Kasumi-1 (cell line): Measurements from ENCODE around the gene HRG.
"Not testable (repeated sequence)": the region's sequence is repeated elsewhere in the genome, so short reads cannot be mapped to it uniquely, and the experiment has no call there.

Source experiments
- DNase-seq, 2 experiments: peaks; one replicate each; lab custom pipeline; 2025; lab: John Stamatoyannopoulos, UW

The HRG gene

GRCh38 chr3:186682812-186683211 is 17.0 kb downstream of the HRG start:
- DNase-seq, result no peak

- DNase-seq, result no peak
Observed at GRCh38 chr3:186683979-186684378, 18.2 kb downstream of the HRG start.

DNA sequence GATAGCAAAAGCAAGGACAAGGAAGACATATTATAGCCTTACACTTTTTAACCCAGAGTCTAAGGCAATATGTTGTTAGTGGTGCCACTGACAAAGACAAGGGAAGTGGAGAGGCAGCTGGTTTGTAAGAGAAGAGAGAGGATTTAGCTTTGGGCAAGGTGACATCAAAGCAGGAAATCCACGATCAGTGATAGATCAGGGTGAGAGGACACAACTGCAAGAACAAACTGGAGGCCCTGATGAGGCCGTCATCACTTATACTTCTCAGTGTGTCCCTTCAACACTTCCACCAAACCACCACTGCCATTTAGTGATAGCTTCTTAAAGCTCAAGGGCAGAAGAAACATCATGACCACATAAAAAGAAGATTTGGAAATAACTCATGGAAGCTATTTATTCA is 20.7 kb downstream of the HRG start:
- DNase-seq, result not testable (repeated sequence)

DNA sequence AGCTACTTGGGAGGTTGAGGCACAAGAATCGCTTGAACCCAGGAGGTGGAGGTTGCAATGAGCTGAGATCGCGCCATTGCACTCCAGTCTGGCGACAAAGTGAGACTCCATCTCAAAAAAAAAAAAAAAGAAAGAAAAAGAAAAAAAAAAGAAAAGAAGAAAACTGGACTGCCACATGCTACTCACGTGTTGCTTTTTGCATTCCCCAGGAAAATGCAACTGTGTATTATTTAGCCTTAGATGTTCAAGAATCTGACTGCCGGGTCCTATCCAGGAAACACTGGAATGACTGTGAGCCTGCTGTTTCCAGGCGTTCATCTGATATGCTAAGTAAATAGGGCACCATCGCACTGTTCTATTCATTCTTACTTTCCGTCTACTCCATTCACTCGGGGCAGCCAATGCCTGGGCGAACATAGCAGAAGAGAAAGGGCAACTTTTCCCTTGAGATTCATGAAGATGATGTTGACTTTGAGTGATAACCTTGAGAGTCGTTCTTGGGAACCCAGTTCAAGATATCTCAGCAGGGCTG is 21.4 kb downstream of the HRG start:
- no peak for DNase-seq

DNA sequence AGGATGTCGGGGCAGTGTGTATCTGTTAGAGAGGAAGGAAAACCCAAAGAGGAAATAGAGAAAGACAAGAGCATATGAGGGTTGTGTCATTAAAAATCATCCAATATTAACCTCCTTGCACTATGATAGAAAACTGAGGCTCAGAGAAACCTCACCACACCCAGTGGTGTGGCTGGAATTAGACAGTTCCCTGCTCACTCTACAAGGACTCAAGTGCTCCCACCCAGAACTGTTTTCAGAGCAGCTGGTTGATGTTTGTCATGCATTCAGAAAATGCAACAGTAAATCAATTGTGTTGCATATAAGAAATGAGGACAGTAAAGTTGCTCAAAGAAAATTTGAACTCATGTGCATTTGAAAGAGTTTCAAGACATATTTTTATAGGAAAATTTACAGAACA is 24.5 kb downstream of the HRG start:
- not testable (repeated sequence) for DNase-seq

- DNase-seq, result no peak
Observed at GRCh38 chr3:186691676-186692075, 25.9 kb downstream of the HRG start.

GRCh38 chr3:186693843-186694242 is 28.0 kb downstream of the HRG start:
- DNase-seq, result no peak

GRCh38 chr3:186694288-186695032 is 28.6 kb downstream of the HRG start:
- no peak for DNase-seq

DNA sequence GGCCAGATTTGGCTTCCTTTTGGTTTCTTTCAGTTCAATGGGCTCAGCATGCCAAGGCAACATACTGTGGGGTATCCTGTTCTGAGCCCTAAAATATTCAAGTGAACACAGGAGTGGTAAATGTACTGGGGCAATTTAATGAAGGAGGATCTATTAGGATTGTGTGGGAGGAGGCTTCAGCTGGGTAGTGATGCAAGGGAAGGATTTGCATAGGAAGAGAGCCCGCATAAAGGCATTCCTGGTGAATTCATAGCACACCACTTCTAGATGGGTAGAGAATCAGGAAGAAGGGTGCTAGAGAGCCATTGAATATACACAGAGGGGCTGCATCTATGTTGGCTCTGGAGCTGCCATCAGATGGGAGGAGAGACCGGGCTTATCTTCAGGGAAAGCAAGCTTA is 30.7 kb downstream of the HRG start:
- DNase-seq, result no peak

DNA sequence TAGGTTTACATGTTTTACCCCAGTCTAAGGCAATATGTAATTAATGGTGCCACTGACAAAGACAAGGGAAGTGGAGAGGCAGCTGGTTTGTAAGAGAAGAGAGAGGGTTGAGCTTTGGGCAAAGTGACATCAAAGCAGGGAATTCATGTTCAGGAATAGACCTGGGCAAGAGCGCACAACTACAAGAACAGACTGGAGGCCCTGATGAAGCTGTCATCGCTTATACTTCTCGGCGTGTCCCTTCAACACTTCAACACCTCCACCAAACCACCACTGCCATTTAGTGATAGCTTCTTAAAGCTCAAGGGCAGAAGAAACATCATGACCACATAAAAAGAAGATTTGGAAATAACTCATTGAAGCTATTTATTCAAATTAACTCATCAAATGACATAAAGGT is 31.7 kb downstream of the HRG start:
- DNase-seq, result no peak

- no peak for DNase-seq
Observed at GRCh38 chr3:186700267-186700666, 34.5 kb downstream of the HRG start.

DNA sequence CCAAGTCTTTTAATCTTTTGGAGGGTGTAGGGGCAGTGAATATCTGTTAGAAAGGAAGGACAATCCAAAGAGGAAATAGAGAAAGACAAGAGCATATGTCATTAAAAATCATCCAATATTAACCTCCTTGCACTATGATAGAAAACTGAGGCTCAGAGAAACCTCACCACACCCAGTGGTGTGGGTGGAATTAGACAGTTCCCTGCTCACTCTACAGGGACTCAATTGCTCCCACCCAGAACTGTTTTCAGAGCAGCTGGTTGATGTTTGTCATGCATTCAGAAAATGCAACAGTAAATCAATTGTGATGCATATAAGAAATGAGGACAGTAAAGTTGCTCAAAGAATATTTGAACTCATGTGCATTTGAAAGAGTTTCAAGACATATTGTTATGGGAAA is 36.6 kb downstream of the HRG start:
- DNase-seq, result not testable (repeated sequence)

DNA sequence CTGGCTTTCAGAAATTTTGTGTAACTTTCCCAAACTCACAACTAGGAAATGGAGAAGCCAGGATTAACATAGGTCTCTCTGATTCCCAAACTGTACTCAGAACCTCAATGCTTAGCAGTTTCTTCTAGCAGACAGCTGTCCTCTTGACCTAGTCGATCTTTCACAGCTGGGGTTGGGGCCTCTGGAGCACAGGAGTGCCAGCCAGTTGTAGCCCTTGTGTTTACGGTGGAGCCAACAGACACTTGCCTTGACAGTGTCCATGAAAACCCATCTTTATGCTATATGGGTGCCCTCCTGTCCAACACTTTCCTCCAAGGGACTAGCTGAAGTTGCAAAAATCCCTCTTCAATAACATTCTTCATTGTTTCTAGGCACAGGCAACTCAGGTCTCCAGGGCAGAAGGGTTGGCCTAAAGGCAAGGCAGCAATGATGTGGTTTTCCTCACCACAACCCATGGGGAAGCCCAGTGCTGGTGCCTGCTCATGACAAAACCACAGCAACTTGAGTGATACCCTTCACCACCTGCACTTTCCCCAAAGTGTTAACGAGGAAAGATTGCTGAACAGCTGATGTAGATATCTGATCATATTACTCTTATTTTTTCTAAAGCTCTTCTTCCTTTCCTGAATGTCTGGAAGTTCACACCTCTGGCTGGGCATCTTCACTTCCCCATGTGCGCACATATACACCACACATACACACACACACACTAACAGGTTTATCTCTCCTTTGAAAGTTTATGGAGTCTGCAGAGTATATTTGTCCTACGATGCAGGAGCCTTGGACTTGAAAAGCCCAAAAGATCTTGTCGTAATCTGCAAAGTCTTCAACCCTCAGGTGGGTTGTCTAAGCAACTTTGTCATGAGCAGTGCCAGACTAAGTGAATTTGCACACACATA is 40.3 kb downstream of the HRG start:
- DNase-seq, result no peak

GRCh38 chr3:186708983-186709679 is 43.3 kb downstream of the HRG start:
- no peak for DNase-seq

- not testable (repeated sequence) for DNase-seq
Observed at GRCh38 chr3:186710694-186711093, 44.9 kb downstream of the HRG start.

DNA sequence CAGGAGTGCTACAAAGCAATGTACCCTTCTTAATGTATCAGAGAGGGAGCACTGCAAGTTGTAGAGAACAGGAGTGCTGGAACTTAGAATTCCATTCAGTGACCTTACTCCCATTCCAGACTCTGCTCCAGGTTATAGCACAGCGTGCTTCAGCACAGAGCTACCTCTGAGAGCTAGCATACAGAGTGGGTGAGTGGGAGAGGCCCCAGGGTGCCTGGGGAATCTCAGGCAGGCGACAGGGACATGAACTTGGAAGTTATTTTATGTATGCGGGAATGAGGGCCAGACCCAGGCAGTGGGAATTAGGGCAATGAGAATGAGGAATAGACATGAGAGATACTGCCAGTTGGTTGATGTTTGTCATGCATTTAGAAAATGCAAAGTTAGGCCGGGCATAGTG is 47.7 kb downstream of the HRG start:
- DNase-seq, result no peak

DNA sequence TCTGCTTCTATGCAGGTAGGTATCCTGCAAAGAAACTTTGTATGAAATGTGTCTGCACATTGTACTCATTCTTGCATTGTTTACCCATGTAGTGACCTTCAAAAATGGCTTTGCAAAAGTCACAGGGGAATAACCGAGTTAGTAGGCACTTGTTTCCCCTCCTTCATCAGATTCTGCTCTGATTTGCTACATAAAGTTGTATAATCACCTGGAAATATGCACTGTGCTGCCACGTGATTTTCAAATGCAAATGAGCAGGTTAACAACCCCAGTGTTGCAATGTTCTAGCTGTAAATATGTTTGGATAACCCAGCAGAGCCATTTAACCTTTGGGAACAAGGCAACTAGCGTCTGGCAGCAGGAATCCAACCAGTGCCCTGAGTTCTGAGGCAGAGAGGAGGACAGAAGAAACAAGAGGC is 51.2 kb downstream of the HRG start, which contains the start of gene KNG1:
Gene KNG1 (plus strand): TSS at position 321 of the 419 bp plus-strand sequence. CDS start 184 bp downstream, outside the sequence.
- no peak for DNase-seq

DNA sequence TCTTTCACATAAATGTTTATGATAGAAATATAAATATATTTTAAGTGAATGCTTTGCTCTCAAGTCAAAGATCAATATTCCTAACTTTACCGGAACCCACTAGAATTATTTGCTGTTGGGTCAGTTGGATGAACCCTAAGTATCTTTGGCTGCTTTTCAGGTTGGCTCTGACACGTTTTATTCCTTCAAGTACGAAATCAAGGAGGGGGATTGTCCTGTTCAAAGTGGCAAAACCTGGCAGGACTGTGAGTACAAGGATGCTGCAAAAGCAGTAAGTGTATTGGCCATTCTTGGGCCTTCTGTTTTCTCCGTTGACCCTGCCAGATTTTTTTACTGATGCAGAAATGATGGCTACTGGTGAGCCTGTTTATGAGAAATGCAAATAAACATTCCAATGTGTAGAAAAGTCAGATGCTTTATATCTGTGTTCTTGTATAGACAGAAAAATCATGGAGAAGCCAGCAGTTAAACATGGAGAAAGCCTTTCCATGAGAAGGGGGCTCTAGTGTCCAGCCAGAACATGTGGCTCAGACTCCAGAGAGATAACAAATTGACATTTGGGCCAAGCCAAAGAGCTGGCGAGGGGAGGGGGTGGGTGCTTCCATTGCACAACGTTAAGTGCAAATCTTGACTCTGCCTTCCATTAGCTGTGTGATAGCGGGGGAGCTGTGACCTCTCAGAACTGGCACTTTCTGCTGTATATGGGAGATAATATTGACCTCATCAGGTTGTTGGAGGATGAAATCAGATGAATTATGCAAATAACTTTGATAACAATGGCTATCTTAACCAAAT is 54.3 kb downstream of the HRG start:
- no peak for DNase-seq

GRCh38 chr3:186722457-186722856 is 56.6 kb downstream of the HRG start:
- DNase-seq, result no peak

DNA sequence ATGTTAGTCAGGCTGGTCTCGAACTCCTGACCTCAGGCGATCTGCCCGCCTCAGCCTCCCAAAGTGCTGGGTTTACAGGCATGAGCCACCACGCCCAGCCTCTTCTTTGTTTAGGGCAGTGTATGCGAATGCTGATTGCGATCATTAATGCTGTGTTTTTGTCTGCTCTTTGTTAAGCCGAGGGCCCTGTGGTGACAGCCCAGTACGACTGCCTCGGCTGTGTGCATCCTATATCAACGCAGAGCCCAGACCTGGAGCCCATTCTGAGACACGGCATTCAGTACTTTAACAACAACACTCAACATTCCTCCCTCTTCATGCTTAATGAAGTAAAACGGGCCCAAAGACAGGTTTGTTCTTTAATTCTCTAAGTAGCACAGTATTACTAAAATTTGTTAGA is 59.1 kb downstream of the HRG start:
- no peak for DNase-seq
